Fibroblast of peridontal ligament (primary cell): ENCODE results near the gene RGMA.
A peak's percentile ranks its signal among the peaks of the same experiment; 100 is the strongest.

ENCODE experiments used
- DNase-seq: peaks from one replicate; pipeline ENCODE4 v3.0.0-alpha.2; 2010; ENCODE audit errors: extremely low read depth

RGMA gene

DNA sequence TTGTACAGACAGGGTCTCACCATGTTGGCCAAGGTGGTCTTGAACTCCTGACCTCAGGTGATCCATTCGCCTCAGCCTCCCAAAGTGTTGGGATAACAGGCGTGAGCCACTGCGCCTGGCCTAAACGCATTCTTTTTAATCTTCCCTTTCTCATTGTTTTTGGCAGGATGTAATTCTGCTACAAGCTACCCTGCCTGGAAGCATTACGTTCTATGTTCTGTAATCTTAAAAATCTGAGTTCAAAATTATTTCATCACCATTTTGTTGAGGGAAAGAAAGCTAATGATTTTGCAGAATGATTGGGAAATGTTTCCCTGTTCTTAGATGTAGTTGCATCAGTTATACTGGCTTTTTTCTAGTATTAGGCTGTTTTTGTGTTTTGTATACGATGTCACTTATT lies 71.5 kb downstream of the RGMA start:
- DNase-seq, result peak; percentile 70

DNA sequence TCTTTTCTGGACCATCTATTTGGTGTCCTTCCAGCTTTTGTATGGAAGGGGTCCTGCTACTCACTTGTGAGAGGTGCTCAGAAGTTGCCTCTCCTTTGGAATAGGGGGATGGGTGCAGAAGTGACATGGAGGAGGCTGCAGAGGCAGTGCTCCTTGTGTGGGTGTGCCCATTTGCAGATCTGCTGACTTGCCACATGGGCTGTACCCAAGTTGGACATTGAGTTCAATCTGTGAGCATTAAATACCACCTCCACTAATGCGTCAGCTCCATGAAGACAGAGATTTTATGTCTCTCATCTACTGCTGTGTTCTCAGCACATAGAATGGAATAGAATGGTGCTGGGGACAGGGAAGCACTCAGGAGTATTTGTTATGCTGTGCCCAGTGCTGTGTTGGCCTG lies 76.2 kb downstream of the RGMA start:
- DNase-seq, result no peak

DNA sequence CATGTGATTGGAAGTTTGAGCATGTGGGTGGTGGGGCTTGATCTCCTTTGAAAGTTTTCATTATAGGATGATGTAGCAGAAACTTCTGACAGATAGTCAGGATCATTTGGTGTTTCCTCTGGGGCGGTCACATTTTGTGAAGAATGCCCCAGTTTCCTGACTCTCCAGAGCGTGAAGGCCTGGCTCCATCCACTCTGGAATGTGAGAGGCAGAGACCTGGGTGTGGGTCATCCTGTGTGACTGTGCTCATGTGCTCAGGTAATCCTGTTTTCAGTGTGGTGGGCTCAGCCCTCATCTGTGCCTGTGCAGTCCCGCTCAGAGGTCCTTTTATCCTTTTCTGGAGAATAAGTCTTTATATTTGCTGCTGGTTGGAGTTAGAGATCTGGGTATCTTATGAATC lies 81.0 kb downstream of the RGMA start:
- no peak for DNase-seq

DNA sequence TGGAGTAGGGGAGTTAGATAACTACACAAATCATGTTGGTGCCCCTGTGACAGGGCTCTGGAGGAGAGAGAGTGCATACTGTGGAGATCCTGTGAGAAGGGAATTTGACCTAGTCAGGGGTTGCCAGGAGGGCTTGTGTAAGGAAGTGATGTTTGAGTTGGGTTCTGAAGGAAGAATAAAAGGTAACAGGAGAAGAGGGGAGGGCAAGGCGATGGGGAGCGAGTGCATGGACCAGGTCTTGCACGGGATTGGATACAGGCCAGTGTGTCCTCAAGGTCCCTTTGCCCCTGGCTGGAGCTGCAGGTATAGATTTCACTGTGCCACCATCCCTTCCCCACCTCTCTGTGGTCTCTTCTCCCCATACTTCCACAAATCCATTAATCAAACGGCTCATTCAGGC lies 83.9 kb downstream of the RGMA start:
- no peak for DNase-seq

DNA sequence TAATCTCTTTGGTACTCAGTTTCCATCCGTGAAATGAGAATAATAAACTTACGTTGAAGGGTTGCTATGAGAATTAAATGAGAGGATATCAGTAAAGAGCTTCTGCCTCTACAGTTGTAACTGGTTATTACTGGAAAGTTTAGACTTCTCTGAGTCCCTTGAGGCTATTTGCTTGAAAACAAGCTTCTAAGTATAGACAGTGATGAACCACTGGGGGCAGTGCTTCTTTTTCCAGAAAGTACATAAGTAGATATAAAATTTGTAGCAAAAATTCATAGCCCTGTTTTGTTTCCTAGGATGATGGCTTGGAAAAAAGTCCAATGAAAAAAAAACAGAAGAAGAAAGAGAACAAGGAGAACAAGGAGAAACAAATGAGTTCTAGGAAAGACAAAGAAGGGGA lies 87.1 kb downstream of the RGMA start:
- DNase-seq, result peak; percentile 38

DNA sequence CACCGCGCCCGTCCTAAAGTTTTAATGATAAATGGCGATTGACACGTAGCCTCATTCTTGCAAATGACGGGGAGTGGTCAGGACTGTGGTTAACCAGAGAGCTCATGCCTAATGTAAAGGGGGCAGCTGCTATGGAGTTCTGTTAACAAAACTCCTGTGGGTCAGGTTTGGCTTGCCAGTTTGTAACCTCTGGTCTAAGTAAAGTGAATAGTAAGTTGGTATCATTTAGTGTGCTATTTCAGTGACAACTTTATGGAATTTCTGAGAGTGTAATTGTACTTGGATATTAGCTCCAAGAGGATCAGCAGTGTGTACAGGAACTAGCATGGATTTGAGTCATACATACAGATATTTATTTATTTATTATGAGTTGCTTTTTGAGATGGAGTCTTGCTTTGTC lies 87.9 kb downstream of the RGMA start:
- no peak for DNase-seq

DNA sequence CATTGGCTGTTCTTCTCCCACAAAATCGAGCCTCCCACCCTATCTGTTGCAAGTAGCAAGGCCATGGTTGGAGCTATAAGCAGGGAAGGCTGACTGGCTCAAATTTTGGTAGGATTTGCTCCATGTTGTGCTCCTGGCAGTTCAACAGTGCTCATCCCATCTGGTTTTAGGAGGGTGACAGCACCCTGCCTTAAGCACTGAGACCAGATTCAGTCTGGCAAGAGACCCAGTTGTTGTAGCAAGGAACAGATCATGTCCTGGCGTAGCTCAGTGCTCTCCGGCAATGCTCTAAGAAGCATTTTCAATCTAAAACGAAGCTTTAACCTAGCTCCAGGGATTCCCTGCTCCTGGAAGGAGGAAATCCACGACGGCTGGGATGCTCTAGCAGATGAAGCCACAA lies 91.2 kb downstream of the RGMA start:
- no peak for DNase-seq

DNA sequence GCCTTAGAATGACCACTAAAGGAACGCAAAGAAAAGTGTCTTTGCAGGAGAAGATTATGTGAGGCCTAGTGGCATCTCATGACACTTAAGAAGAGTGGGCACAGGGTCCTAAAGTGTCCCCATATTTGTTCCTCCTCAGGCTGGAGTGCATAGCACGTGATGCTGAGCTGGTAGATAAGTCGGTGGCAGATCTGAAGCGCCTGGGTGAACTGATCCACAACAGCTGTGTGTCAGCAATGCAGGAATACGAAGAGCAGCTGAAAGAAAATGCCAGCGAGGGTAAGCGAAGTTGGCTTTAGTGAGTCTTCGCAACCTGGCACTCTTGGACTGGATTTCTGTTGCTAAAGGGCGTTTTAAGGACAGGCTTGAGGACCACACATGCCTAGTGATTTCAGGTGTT lies 96.3 kb downstream of the RGMA start:
- no peak for DNase-seq

DNA sequence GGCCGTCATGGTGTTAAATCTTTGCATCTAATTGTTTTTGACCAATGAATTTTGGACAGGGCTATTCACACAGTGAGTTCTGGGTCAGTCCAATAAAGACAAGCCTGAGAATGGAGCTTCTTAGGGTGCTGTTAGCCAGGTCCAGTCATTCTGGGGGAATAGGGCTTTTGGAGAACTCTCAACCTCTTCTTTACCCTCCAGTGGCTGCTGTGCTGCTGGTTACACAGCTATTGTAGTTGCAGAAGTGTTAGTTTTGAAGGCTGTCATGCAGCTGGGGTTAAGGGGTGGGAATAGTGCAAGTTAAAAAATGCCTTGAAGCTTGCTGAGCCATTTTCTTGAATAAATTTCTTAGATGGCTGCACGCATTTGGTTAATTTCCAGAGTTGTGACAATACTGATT lies 99.0 kb downstream of the RGMA start:
- DNase-seq, result no peak

DNA sequence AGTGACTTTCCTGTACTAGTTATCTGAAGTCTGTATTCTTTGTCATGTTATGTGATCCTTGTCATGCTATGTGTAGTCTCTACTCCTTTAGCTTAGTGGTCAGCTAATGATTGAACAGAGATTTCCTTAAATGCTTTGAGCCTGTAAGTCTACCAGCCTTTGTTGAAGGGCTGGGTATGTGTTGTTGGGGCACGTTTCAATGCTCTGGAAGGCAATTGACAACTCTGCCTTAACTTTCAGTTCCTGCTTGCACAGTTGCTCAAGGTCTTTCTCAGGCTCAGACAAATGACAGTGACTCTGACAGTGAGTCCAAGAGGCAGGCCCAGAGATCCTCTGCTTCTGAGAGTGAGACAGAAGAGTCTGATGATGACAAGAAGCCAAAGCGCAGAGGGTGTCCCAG lies 99.5 kb downstream of the RGMA start:
- no peak for DNase-seq
